Activated T-helper 17 cell treated with anti-CD3 and anti-CD28 coated beads, Interleukin-2, amount 50 U/mL, for 72 hours (primary cell): Measurements from ENCODE around the gene GDF11. TPM values are rescaled to one million over a fixed set of nuclear protein-coding genes. Genes with fewer than 3 reads are reported as not detected.

Experiments used
- ATAC-seq: fragments of 150-1000 bp; cut with Tn5 transposase; replicated peaks from 2 replicates; pipeline ENCODE4 v1.10.0; 2021; ENCODE audit warnings: mild to moderate bottlenecking, moderate library complexity
- H3K27ac Mint-ChIP-seq: one replicate; pipeline ENCODE4 v1.8.0; 2022; ENCODE audit warnings: mixed read lengths
- H3K27me3 Mint-ChIP-seq: one replicate; pipeline ENCODE4 v1.8.0; 2022; ENCODE audit warnings: mixed read lengths
- H3K36me3 Mint-ChIP-seq: one replicate; pipeline ENCODE4 v1.8.0; 2022; ENCODE audit warnings: low read depth, mild to moderate bottlenecking, mixed read lengths
- H3K4me1 Mint-ChIP-seq: one replicate; pipeline ENCODE4 v1.8.0; 2022; ENCODE audit warnings: mixed read lengths
- H3K4me3 Mint-ChIP-seq: one replicate; pipeline ENCODE4 v1.8.0; 2022; ENCODE audit warnings: mild to moderate bottlenecking, mixed read lengths
- H3K9me3 Mint-ChIP-seq: one replicate; pipeline ENCODE4 v1.8.0; 2022; ENCODE audit warnings: mixed read lengths
- total RNA-seq, 2 donors: library from RNA; stranded (reverse); gene quantifications; one replicate each; pipeline ENCODE4 v1.2.3, GENCODE V29; 2022

Gene GDF11
- total RNA-seq, 2 donors from 2014 or later = 7.4 to 14.1 TPM

- Mint-ChIP-seq H3K4me1 (peaks cover 8% of the 10 kb centered on the region), H3K4me3 (no peak overlapping the region), H3K36me3 (no peaks in the 10 kb centered on the region), H3K27ac (no peak overlapping the region), H3K9me3 (no peaks in the 10 kb centered on the region), H3K27me3 (peaks cover 8% of the 10 kb centered on the region)
- no peak for ATAC-seq
These were observed 39.6 kb upstream of the GDF11 start for GRCh38 chr12:55703288-55703687.

GRCh38 chr12:55703901-55704761 lies 38.8 kb upstream of the GDF11 start:
- peaks cover 17% of the 10 kb centered on the region for H3K4me1 Mint-ChIP-seq
- H3K27ac Mint-ChIP-seq = no peak overlapping the region
- no peak for ATAC-seq
- peaks cover 15% of the 10 kb centered on the region for H3K27me3 Mint-ChIP-seq
- H3K4me3 Mint-ChIP-seq = no peak overlapping the region
- no peaks in the 10 kb centered on the region for H3K9me3 Mint-ChIP-seq
- H3K36me3 Mint-ChIP-seq = no peaks in the 10 kb centered on the region

GRCh38 chr12:55704824-55705718 lies 37.9 kb upstream of the GDF11 start:
- Mint-ChIP-seq H3K4me1 (peaks cover 18% of the 10 kb centered on the region), H3K27me3 (peaks cover 21% of the 10 kb centered on the region), H3K4me3 (no peak overlapping the region), H3K27ac (no peak overlapping the region), H3K36me3 (no peaks in the 10 kb centered on the region), H3K9me3 (no peaks in the 10 kb centered on the region)
- ATAC-seq = no peak

DNA sequence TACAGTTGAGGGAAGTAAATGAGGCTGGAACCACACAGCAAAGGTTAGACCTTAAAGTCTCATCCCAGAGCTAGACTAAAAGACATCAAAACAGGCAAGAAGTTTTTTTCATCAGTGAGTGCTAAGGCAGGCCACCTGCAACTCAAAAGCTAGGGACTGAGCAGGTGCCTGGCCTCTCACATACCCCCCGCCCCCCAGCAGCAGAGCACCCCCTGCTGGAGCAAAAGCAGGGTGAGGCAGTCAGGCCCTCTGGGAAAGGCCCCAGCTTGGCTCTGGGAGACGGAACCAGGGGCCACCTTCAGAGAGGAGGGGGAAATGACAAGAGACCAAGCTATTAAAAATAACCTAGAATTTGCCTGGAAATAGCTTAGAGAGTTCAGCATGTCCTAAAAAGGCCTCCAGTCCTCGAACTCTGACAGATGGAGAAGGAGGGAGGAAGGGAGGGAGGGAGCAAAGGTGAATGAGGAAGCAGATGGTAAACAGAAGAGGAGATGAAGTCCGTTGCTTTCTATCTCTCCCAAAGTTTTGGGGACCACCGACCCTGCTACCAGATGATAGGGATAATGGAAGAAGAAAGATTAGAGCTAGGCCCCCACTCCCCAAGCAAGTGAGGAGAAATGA lies 37.0 kb upstream of the GDF11 start:
- ATAC-seq = no peak
- H3K36me3 Mint-ChIP-seq = no peaks in the 10 kb centered on the region
- H3K4me3 Mint-ChIP-seq = no peak overlapping the region
- H3K4me1 Mint-ChIP-seq = peaks cover 18% of the 10 kb centered on the region
- H3K9me3 Mint-ChIP-seq = no peaks in the 10 kb centered on the region
- no peak overlapping the region for H3K27ac Mint-ChIP-seq
- peaks cover 21% of the 10 kb centered on the region for H3K27me3 Mint-ChIP-seq

GRCh38 chr12:55706568-55707218 lies 36.2 kb upstream of the GDF11 start:
- Mint-ChIP-seq H3K27ac (no peak overlapping the region), H3K4me3 (peak overlapping the region; percentile 86), H3K4me1 (peaks cover 18% of the 10 kb centered on the region), H3K36me3 (no peaks in the 10 kb centered on the region), H3K27me3 (peaks cover 21% of the 10 kb centered on the region), H3K9me3 (no peaks in the 10 kb centered on the region)
- no peak for ATAC-seq

GRCh38 chr12:55707219-55707671 lies 35.7 kb upstream of the GDF11 start:
- H3K4me3 Mint-ChIP-seq = peak overlapping the region; percentile 86
- H3K9me3 Mint-ChIP-seq = no peaks in the 10 kb centered on the region
- no peak for ATAC-seq
- no peak overlapping the region for H3K27ac Mint-ChIP-seq
- peaks cover 21% of the 10 kb centered on the region for H3K27me3 Mint-ChIP-seq
- H3K36me3 Mint-ChIP-seq = no peaks in the 10 kb centered on the region
- peaks cover 18% of the 10 kb centered on the region for H3K4me1 Mint-ChIP-seq

GRCh38 chr12:55707841-55708694 lies 34.9 kb upstream of the GDF11 start, which contains the start of gene ITGA7:
ITGA7 (minus strand) TSS chr12:55707904; CDS start chr12:55707682, 222 bp downstream.
- peak; percentile 93 for ATAC-seq
- peak within 1 kb of the TSS; percentile 58 for H3K27ac Mint-ChIP-seq
- H3K4me3 Mint-ChIP-seq = peak within 1 kb of the TSS; percentile 86
- peaks cover 21% of the 10 kb centered on the region for H3K27me3 Mint-ChIP-seq
- H3K36me3 Mint-ChIP-seq = no peaks in the 10 kb centered on the region
- peaks cover 18% of the 10 kb centered on the region for H3K4me1 Mint-ChIP-seq
- H3K9me3 Mint-ChIP-seq = no peaks in the 10 kb centered on the region

DNA sequence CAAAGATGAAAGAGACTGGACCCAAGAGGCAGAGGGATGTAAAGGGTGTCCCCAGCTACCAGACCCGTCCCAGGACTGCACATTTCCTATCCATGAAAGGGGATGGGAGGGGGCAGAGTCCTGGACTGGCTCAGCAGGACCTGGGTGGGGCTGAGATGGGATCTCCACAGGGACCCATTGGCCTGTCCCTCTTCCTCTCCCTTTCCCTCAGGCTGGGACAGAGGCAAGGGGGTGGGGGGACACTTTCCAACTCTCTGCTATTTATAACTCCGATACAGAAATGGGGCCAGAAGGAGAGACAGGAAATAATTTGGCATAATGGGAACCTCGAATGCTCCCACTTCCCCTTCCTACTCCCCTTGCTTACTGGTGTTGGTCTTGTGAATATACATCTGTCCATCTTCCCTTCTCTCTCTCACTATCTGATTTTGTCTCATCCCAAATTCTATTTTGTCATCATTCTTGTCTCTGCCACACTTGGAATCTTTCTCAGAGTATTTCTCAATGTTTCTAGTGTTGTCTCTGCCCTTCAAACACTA lies 34.2 kb upstream of the GDF11 start:
- H3K27me3 Mint-ChIP-seq = peaks cover 21% of the 10 kb centered on the region
- no peak for ATAC-seq
- no peaks in the 10 kb centered on the region for H3K9me3 Mint-ChIP-seq
- H3K4me3 Mint-ChIP-seq = peak overlapping the region; percentile 86
- H3K4me1 Mint-ChIP-seq = peaks cover 18% of the 10 kb centered on the region
- no peaks in the 10 kb centered on the region for H3K36me3 Mint-ChIP-seq
- peak overlapping the region; percentile 58 for H3K27ac Mint-ChIP-seq

DNA sequence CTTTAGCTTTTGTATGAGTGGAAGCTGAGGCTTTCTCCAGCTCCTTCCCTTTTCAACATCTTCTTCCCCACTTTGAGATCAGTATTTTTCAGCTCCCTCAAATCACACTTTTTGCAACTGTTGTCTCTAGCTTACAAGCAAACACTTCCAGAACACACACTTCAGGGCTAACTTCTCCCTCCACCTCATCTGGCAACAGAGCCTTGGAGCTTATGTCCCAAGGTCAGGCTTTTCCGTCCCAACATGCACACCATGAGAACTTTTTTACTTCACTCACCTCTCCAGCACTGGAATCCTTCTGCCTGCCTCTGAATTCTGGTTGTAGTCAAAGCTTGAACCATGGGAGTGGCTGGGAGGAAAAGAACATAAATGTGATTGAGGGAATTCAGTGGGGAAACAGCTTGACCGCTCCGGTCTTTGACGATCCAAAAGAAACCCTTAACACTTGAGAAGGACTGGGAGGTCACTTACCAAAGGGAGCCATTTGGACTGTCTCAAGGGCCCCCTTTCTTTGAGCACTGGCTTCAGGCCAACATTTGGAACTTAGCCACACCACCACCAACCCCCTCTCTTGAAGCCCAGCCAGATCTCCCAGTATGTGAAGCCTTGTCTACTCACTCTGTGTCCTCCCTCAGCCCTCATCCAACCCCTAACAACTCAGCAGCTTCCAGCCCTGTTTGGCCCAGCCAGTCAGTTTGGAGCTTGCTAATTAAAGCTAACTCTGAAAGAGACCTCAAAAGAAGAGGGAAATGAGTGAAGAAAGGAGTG lies 31.0 kb upstream of the GDF11 start:
- Mint-ChIP-seq H3K4me1 (peaks cover 23% of the 10 kb centered on the region), H3K9me3 (no peaks in the 10 kb centered on the region), H3K27ac (no peak overlapping the region), H3K36me3 (peaks cover 12% of the 10 kb centered on the region), H3K4me3 (no peak overlapping the region), H3K27me3 (peaks cover 17% of the 10 kb centered on the region)
- no peak for ATAC-seq

DNA sequence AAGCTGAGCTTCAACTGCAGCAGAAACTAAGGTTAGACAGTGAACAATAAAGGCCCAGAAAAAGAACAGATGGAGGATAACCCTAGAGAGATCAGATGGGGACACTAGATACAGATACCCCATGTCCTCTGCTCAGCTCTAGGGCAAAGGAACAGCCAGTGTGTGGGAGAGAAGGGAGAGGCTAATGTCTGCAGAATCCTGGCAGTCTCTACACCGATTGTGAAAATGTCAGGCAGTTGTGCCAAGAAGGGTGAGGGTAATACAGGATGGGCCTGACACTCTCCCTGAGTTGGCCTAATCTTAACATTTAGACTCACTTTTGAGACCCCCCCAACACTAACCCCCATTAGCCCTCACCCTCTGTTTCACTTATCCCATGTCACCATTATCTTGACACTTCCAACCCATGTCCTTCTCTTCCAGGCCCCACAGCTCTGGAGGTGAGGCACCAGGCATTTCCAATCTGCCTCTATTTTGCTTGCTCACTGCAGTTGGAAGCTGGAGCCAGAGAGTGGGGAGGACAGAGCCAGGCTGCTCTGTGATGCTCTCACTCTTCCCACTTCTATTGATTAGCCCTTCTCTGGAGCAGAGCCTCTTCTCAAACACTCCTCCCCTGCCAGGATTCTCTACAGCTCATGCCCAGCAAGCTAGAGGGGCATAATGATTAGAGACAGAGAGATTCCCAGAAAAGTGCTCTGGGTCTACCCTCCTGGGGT lies 30.1 kb upstream of the GDF11 start:
- peaks cover 16% of the 10 kb centered on the region for H3K27me3 Mint-ChIP-seq
- H3K4me3 Mint-ChIP-seq = no peak overlapping the region
- H3K9me3 Mint-ChIP-seq = no peaks in the 10 kb centered on the region
- H3K4me1 Mint-ChIP-seq = peaks cover 28% of the 10 kb centered on the region
- H3K36me3 Mint-ChIP-seq = peaks cover 12% of the 10 kb centered on the region
- H3K27ac Mint-ChIP-seq = no peak overlapping the region
- no peak for ATAC-seq

DNA sequence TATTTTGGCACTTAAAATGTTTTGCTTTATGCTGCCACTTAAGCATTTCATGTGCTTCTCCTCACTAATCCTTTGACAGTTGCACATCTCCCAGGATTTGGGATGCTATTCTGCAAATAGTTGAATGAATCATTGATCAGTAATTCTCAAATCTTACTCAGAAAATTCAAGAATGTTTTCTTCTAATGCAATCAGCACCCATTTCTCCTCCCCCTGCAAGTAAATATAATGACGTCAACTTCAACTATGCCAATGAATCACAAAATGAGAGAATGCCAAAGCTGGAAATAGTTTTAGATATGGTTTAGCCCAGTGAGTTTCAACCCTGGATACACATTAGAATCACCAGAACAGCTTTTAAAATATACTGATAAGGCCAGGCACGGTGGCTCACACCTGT lies 29.2 kb upstream of the GDF11 start:
- peaks cover 12% of the 10 kb centered on the region for H3K36me3 Mint-ChIP-seq
- H3K27me3 Mint-ChIP-seq = peaks cover 10% of the 10 kb centered on the region
- H3K4me1 Mint-ChIP-seq = peaks cover 28% of the 10 kb centered on the region
- no peak for ATAC-seq
- no peak overlapping the region for H3K27ac Mint-ChIP-seq
- no peak overlapping the region for H3K4me3 Mint-ChIP-seq
- no peaks in the 10 kb centered on the region for H3K9me3 Mint-ChIP-seq

- no peak for ATAC-seq
- no peaks in the 10 kb centered on the region for H3K27me3 Mint-ChIP-seq
- H3K9me3 Mint-ChIP-seq = no peaks in the 10 kb centered on the region
- peaks cover 23% of the 10 kb centered on the region for H3K4me1 Mint-ChIP-seq
- H3K27ac Mint-ChIP-seq = peak overlapping the region; percentile 98
- peak overlapping the region; percentile 94 for H3K4me3 Mint-ChIP-seq
- H3K36me3 Mint-ChIP-seq = peaks cover 12% of the 10 kb centered on the region
These were observed 27.7 kb upstream of the GDF11 start for GRCh38 chr12:55715169-55715764.
